DND-41 (cell line): ENCODE data around the gene PLEKHA6.

Experiments
- CTCF ChIP-seq: IDR thresholded peaks from 2 replicates; pipeline ENCODE4 v1.5.1; 2012; ENCODE audit warnings: borderline replicate concordance, low read length, moderate library complexity, mild to moderate bottlenecking; ENCODE audit not compliant: poor library complexity, severe bottlenecking; ENCODE audit errors: extremely low read depth
- EZH2 ChIP-seq: IDR thresholded peaks from 3 replicates; pipeline ENCODE4 v1.6.1; 2012; ENCODE audit warnings: borderline replicate concordance, low read depth, mild to moderate bottlenecking, moderate library complexity, low read length, inconsistent platforms; ENCODE audit not compliant: severe bottlenecking

- no peak for TF ChIP-seq CTCF
- TF ChIP-seq EZH2, result no peak
These were observed 52.3 kb downstream of the PLEKHA6 start for GRCh38 chr1:204307334-204307883.
